Activated naive CD4-positive, alpha-beta T cell treated with anti-CD3 and anti-CD28 coated beads, Interleukin-2, amount 50 U/mL, for 72 hours (primary cell): ENCODE results near the gene CISTR. TPM values are rescaled to one million over a fixed set of nuclear protein-coding genes. Genes with fewer than 3 reads are reported as not detected.
"Not testable (repeated sequence)": the region's sequence is repeated elsewhere in the genome, so short reads cannot be mapped to it uniquely, and the experiment has no call there.

Experiments used
- ATAC-seq, 2 donors: fragments of 150-1000 bp; cut with Tn5 transposase; 2 replicates each; pipeline ENCODE4 v1.10.0; 2021; ENCODE audit warnings: mild to moderate bottlenecking in 2 of 2, moderate library complexity in 2 of 2
- DNase-seq, 2 donors: peaks; one replicate each; pipeline ENCODE4 v3.0.0; 2021 to 2022; ENCODE audit warnings: low spot score in 2 of 2
- H3K27ac Mint-ChIP-seq, 2 donors: one replicate each; pipeline ENCODE4 v1.8.0; 2022; ENCODE audit warnings: mild to moderate bottlenecking in 2 of 2, mixed read lengths in 2 of 2
- H3K36me3 Mint-ChIP-seq, 2 donors: one replicate each; pipeline ENCODE4 v1.8.0; 2022; ENCODE audit warnings: mixed read lengths in 2 of 2
- H3K9me3 Mint-ChIP-seq, 2 donors: one replicate each; pipeline ENCODE4 v1.8.0; 2022; ENCODE audit warnings: mixed read lengths in 2 of 2
- total RNA-seq, 2 donors: library from RNA; stranded (reverse); gene quantifications; one replicate each; pipeline ENCODE4 v1.2.3, GENCODE V29; 2022

The CISTR gene
- total RNA-seq, 2 donors from 2014 or later: not detected

- no peaks in the 10 kb centered on the region for H3K36me3 Mint-ChIP-seq
- ATAC-seq (no peak), DNase-seq (no peak)
- H3K9me3 Mint-ChIP-seq: no peaks in the 10 kb centered on the region
- H3K27ac Mint-ChIP-seq: no peak overlapping the region
These were observed 14.5 kb downstream of the CISTR start for GRCh38 chr12:53737093-53737808.

GRCh38 chr12:53736592-53736991, 15.2 kb downstream of the CISTR start:
- Mint-ChIP-seq H3K9me3 (no peaks in the 10 kb centered on the region), H3K27ac (no peak overlapping the region), H3K36me3 (no peaks in the 10 kb centered on the region)
- ATAC-seq (no peak), DNase-seq (no peak)

GRCh38 chr12:53735556-53735955, 16.2 kb downstream of the CISTR start:
- Mint-ChIP-seq H3K9me3 (no peaks in the 10 kb centered on the region), H3K36me3 (no peaks in the 10 kb centered on the region), H3K27ac (no peak overlapping the region)
- ATAC-seq (no peak), DNase-seq (no peak)

DNA sequence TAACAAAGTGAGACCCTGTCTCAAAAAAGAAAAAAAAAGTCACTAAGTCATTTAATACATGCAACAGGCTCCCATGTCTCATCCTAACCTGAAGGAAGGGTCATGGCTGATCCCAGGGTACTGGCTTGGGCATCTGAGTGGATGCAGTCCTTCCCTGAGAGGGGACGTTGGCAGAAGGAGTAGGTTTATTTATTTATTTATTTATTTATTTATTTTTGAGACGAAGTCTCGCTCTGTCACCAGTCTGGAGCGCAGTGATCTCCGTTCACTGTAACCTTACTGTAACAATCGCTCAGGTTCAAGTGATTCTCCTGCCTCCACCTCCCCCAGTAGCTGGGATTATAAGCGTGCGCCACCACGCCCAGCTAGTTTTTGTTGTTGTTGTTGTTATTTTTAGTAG, 17.4 kb downstream of the CISTR start:
- no peak for DNase-seq
- Mint-ChIP-seq H3K27ac (no peak overlapping the region), H3K9me3 (no peaks in the 10 kb centered on the region), H3K36me3 (no peaks in the 10 kb centered on the region)
- ATAC-seq: no peak

DNA sequence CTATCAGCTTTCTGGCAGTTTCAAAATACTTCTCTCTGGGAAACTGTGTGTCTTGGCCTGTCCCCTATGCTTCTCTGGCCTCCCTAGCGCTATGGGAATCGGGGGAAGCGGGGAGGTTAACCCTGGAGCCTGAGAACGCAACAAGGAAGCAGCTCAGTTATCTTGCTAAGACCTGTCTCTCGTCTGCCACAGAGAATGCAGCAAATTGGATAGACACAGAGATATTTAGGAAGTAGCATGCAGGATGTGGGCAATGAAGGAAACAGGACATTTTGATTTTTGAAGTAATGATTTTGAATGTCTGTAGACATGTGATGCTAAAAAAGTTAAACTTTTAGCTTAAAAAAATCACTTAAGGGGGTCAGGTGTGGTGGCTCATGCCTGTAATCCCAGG, 18.0 kb downstream of the CISTR start:
- Mint-ChIP-seq H3K9me3 (no peaks in the 10 kb centered on the region), H3K36me3 (no peaks in the 10 kb centered on the region), H3K27ac (no peak overlapping the region)
- ATAC-seq (no peak), DNase-seq (no peak)

GRCh38 chr12:53733051-53733806, 18.6 kb downstream of the CISTR start:
- ATAC-seq (no peak), DNase-seq (no peak)
- Mint-ChIP-seq H3K27ac (no peak overlapping the region), H3K36me3 (no peaks in the 10 kb centered on the region), H3K9me3 (no peaks in the 10 kb centered on the region)

DNA sequence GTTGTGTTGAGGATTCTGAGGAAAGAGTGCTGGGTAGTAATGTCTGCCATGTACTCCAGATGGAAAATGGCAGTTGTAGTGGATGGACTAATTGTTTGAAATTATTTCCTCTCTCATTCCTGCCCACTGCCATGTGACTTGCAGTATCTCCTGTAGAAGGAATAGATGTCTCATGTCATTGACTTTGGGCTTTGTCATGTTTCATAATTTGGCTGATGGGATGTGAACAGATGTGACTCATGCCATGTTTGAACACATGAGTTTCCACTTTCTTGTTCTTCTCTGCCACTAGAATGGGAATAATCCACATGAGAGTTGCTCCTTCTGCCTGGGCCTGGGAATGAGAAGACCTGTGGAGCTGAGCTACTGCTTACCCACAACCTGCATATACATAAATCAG, 22.1 kb downstream of the CISTR start:
- no peak for DNase-seq
- H3K9me3 Mint-ChIP-seq: no peaks in the 10 kb centered on the region
- H3K27ac Mint-ChIP-seq: no peak overlapping the region
- ATAC-seq: no peak
- no peaks in the 10 kb centered on the region for H3K36me3 Mint-ChIP-seq

DNA sequence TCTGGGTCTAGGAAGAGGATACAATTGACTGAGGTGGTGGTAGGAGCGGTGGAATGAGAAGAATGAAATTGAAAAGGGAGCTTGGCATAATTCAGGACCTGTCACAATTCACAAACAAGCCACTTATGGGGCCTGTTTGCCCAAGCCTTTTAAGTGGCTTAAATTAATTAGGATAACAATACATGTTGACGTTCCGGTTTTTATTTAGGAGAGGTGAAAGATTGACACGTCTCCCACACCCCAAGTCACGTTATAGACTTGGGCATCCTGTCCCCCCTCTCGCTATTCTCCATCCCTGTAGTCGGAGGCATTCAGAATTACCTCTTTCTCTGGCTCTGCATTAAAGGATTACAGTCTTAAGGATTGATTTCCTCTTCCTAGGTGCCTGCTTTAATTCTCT, 23.6 kb downstream of the CISTR start:
- Mint-ChIP-seq H3K9me3 (no peaks in the 10 kb centered on the region), H3K27ac (peak overlapping the region; percentile 67 to 90), H3K36me3 (no peaks in the 10 kb centered on the region)
- DNase-seq: no peak
- no peak for ATAC-seq

- ATAC-seq (peak; percentile 99), DNase-seq (peak; percentile 92 to 95)
- no peaks in the 10 kb centered on the region for H3K9me3 Mint-ChIP-seq
- peak within 1 kb of the TSS; percentile 82 to 90 for H3K27ac Mint-ChIP-seq
- no peaks in the 10 kb centered on the region for H3K36me3 Mint-ChIP-seq
These were observed 24.3 kb downstream of the CISTR start, which contains the start of gene CALCOCO1 for GRCh38 chr12:53727310-53728041. Gene CALCOCO1, minus strand, starts transcription at chr12:53727452. Its CDS starts 2,210 bp downstream, at chr12:53725242.

GRCh38 chr12:53726946-53727309, 24.9 kb downstream of the CISTR start:
- DNase-seq: no peak
- ATAC-seq: peak; percentile 1 to 8
- Mint-ChIP-seq H3K27ac (peak overlapping the region; percentile 82 to 90), H3K9me3 (no peaks in the 10 kb centered on the region), H3K36me3 (no peaks in the 10 kb centered on the region)

DNA sequence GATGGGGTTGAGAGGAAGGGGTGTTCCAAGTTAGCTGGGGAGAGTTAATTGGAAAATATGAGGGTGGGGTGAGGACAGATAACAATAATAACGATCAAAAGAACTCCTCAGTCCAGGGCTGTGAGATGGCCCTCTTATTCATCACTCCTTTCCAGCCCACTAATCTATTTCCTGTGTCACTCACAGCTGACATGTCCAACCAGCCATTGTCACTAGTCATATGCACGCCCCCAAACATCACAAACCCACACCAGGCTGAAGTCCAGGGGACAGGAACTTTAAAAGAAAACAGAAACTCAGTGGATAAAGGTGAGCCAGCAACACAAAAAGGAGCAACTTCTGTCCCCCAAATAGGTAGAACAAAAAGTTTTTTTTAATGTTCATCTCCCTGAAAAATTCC, 25.4 kb downstream of the CISTR start:
- H3K9me3 Mint-ChIP-seq: no peaks in the 10 kb centered on the region

GRCh38 chr12:53725824-53726223, 26.0 kb downstream of the CISTR start:
- Mint-ChIP-seq H3K9me3 (no peaks in the 10 kb centered on the region), H3K36me3 (no peaks in the 10 kb centered on the region)
- DNase-seq: no peak

More for the DNA sequence above, 25.4 kb downstream of the CISTR start:
- peak in 1 of 2 donors; percentile 21 for ATAC-seq
- Mint-ChIP-seq H3K27ac (peak overlapping the region in 1 of 2 donors; percentile 90), H3K36me3 (no peaks in the 10 kb centered on the region)
- DNase-seq: no peak

DNA sequence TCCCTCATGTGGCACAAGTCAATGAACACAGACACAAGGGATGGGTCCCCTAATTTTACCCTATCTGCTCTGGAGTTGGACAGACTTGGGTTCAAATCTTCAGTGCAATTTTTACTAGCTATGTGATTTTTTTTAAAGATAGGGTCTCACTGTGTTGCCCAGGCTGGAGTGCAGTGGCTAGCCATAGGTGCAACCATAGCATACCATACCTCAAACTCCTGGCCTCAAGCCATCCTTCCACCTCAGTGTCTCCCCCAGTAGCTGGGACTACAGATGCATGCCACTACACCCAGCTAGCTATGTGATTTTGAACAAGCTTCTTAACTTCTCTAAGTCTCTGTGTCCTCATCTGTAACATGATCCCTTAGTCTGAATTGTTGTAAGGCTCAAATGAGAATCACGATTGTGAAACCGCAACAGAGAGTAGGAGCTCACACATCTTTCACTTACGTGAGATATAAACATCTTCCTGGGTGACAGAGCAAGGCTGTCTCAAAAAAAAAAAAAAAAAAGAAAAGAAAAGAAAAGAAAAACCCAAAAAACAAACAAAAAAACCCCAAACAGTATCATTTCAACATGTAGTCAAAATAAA, 29.2 kb downstream of the CISTR start:
- H3K27ac Mint-ChIP-seq: peak overlapping the region; percentile 32 to 38
- ATAC-seq: no peak
- no peaks in the 10 kb centered on the region for H3K9me3 Mint-ChIP-seq
- no peak for DNase-seq
- H3K36me3 Mint-ChIP-seq: no peaks in the 10 kb centered on the region

More at GRCh38 chr12:53725824-53726223, 26.0 kb downstream of the CISTR start:
- H3K27ac Mint-ChIP-seq: peak overlapping the region in 1 of 2 donors; percentile 90
- ATAC-seq: no peak

DNA sequence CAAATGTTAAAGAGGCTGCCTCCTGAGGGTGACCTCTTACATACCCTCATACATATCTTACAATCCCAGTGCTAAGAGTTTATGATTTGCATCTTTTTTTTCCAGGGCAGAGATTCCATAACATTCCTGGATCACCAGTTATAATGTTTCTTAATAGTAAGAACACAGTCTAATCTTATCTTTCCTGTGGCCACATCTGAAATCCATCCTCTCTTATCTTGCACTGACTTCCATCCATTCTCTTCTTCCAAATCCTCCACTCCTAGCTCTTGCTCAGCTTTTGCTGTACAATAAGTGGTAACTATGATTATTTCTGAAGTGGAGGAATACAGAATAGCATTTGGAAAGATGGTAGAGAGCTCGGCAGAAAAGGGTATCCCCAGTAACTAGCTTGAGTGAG, 30.8 kb downstream of the CISTR start:
- ATAC-seq (no peak), DNase-seq (no peak)
- H3K9me3 Mint-ChIP-seq: no peaks in the 10 kb centered on the region
- H3K27ac Mint-ChIP-seq: no peak overlapping the region
- no peaks in the 10 kb centered on the region for H3K36me3 Mint-ChIP-seq

DNA sequence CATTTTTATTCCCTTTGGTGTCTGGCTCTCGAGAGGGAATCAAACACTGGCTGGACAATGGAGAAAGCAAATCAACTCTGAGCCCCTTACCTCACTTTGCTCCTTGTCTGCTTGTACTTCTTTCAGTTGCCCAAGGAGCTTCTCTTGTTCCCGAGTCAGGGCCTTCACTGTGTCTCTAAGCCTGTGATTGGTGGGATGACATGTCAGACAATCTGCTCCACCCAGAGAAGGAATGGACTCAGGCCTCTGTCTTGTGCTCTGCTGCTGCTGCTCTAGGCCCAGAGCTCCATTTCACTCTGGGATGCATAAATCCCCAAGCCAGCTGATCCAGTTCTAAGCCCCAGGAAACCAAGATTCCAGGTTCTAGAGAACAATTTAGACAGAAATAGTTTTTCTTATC, 32.1 kb downstream of the CISTR start:
- H3K9me3 Mint-ChIP-seq: no peaks in the 10 kb centered on the region
- ATAC-seq (no peak), DNase-seq (no peak)
- no peaks in the 10 kb centered on the region for H3K36me3 Mint-ChIP-seq
- no peak overlapping the region for H3K27ac Mint-ChIP-seq

DNA sequence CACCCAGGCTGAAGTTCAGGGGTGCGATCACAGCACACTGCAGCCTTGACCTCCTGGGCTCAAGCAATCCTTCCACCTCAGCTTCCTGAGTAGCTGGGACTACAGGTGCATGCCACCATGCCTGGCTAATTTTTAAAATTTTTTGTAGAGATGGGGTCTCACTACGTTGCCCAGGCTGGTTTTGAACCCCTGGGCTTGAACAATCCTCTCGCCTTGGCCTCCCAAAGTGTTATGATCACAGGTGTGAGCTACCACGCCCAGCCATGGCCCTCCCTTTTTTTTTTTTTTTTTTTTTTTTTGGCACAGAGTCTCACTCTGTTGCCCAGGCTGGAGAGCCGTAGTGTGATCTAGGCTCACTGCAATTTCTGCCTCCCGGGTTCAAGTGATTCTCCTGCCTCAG, 33.2 kb downstream of the CISTR start:
- DNase-seq, ATAC-seq, H3K27ac Mint-ChIP-seq, H3K9me3 Mint-ChIP-seq, H3K36me3 Mint-ChIP-seq: not testable (repeated sequence)

DNA sequence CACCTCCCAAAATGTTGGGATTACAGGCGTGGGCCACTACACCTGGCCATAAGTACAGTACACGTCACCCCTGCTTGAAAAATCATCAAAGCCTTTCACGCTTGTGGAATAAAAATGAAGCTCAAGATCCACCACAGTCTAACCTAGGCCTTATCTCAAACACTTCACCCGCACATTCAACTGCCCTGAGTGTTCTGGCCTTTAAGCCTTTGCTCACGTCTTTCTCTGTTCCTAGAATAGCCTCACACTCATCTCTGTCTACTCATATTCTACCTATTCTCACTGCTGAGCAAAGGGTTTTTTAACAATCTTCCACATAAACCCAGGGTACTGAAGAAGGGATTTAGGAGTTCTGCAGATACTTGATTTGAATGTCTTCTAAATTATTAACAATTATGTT, 34.5 kb downstream of the CISTR start:
- ATAC-seq (no peak), DNase-seq (no peak)
- Mint-ChIP-seq H3K36me3 (no peaks in the 10 kb centered on the region), H3K27ac (no peak overlapping the region), H3K9me3 (no peaks in the 10 kb centered on the region)
